ENCODE data around the gene OTX1. TPM values are rescaled to one million over a fixed set of nuclear protein-coding genes. Genes with fewer than 3 reads are reported as not detected.

The OTX1 gene
- total and polyA plus RNA-seq, 9 of the 15 experiments (the other 6 are each of a cell fraction or from before 2014, with no cell fraction given), result 0.18 to 7.1 (median 0.58) TPM

- TF ChIP-seq STAT5B (CRISPR knock-in tag; IDR thresholded peaks at IDR 0.05) (no peak), MCM5 (IDR thresholded peaks at IDR 0.05; ENCODE audit: low read depth) (no peak), NR2C2 (CRISPR knock-in tag; IDR thresholded peaks at IDR 0.05) (no peak), NR2C2 (tag; IDR thresholded peaks at IDR 0.05) (no peak), ATF3 (IDR thresholded peaks at IDR 0.05) (no peak), ATF3 (CRISPR knock-in tag; conservative IDR thresholded peaks at IDR 0.05) (no peak), RFX1 (IDR thresholded peaks at IDR 0.05) (no peak)
These were observed 42.2 kb downstream of the OTX1 start (continued) for GRCh38 chr2:63092857-63093256.

- no peak for DNase-seq (ENCODE audit: extremely low read depth in 1 of 4, low spot score in 3 of 4)
- no peak overlapping the region for H2AFZ ChIP-seq (ENCODE audit: low read depth, low read length)
- no peaks in the 10 kb centered on the region for H3K79me2 ChIP-seq (ENCODE audit: control insufficient read depth, insufficient read depth, low read length)
- in situ Hi-C loops (cut with MboI), result no loop called here
- no peaks in the 10 kb centered on the region for H3K36me3 ChIP-seq (ENCODE audit: control insufficient read depth, insufficient read depth, low read length)
- no peaks in the 10 kb centered on the region for H3K9me1 ChIP-seq (ENCODE audit: control insufficient read depth, insufficient read depth, low read length)
- FAIRE-seq, result no peak
- BruUV-seq (replicated peaks), result no TSS peak
- WGBS (ENCODE audit: insufficient coverage, low coverage, missing lambda C conversion rate), result 0% methylated on average over 1 of the region's 1 CpG
- TF ChIP-seq KLF13 (tag; IDR thresholded peaks at IDR 0.05; ENCODE audit: borderline replicate concordance, low read depth), result no peak
- no peak for TF ChIP-seq THRA (IDR thresholded peaks at IDR 0.05)
- no peak for TF ChIP-seq BCOR (IDR thresholded peaks at IDR 0.05)
- TF ChIP-seq PTTG1 (tag; IDR thresholded peaks at IDR 0.05; ENCODE audit: low read depth), result no peak
- no peak for TF ChIP-seq NR2C2 (CRISPR knock-in tag; IDR thresholded peaks at IDR 0.05)
- no peak for TF ChIP-seq NR2C2 (tag; IDR thresholded peaks at IDR 0.05)
- no peak for TF ChIP-seq CCNT2 (IDR thresholded peaks at IDR 0.05; ENCODE audit: borderline replicate concordance, extremely low read depth, insufficient read length, low read depth, low read length)
- TF ChIP-seq ZKSCAN3 (CRISPR knock-in tag; IDR thresholded peaks at IDR 0.05), result no peak
- TF ChIP-seq MAZ (CRISPR knock-in tag; conservative IDR thresholded peaks at IDR 0.05 in 1 of 2, IDR thresholded peaks at IDR 0.05 in 1 of 2), result no peak
- TF ChIP-seq CTCF (IDR thresholded peaks at IDR 0.05 in 2 of 3, conservative IDR thresholded peaks at IDR 0.05 in 1 of 3; ENCODE audit: insufficient read depth in 2 of 3, low read depth in 1 of 3, low read length in 3 of 3), result no peak
- TF ChIP-seq SMARCB1 (IDR thresholded peaks at IDR 0.05; ENCODE audit: insufficient read length, low read depth), result no peak
- TF ChIP-seq SMARCC2 (IDR thresholded peaks at IDR 0.05; ENCODE audit: low read depth), result no peak
- no peak for ATAC-seq
- no peak overlapping the region for H3K9ac ChIP-seq (ENCODE audit: insufficient read depth in 1 of 2, low read depth in 2 of 2, low read length in 2 of 2)
- no peaks in the 10 kb centered on the region for H3K4me1 ChIP-seq (replicated peaks in 1 of 2; ENCODE audit: control insufficient read depth in 2 of 2, insufficient read depth in 2 of 2, low read length in 2 of 2)
- H3K9me3 ChIP-seq (replicated peaks; ENCODE audit: control insufficient read depth, insufficient read depth, low read depth, low read length), result no peaks in the 10 kb centered on the region
- H3K4me3 ChIP-seq, result no peak overlapping the region
- CTCF ChIA-PET (ENCODE audit: low intra/inter-chr PET ratio), result no interaction called here
- H3K27ac ChIP-seq (ENCODE audit: extremely low read depth, low read depth, low read length), result no peak overlapping the region
- H3K27me3 ChIP-seq (ENCODE audit: control insufficient read depth in 2 of 2, insufficient read depth in 2 of 2, low read length in 2 of 2), result no peaks in the 10 kb centered on the region
- POLR2A ChIA-PET, result no interaction called here
- H4K20me1 ChIP-seq (replicated peaks; ENCODE audit: control insufficient read depth, insufficient read depth, low read length), result no peaks in the 10 kb centered on the region
- intact Hi-C loops (cut with micrococcal nuclease), result no loop called here
- H3K4me2 ChIP-seq (ENCODE audit: insufficient read depth, low read length), result no peak overlapping the region
These were observed 42.9 kb downstream of the OTX1 start for GRCh38 chr2:63093502-63093901.
